ENCODE results near the gene ZW10.

GRCh38 chr11:113724778-113725177, 48.7 kb downstream of the ZW10 start:
- TF ChIP-seq, protein P1, sequence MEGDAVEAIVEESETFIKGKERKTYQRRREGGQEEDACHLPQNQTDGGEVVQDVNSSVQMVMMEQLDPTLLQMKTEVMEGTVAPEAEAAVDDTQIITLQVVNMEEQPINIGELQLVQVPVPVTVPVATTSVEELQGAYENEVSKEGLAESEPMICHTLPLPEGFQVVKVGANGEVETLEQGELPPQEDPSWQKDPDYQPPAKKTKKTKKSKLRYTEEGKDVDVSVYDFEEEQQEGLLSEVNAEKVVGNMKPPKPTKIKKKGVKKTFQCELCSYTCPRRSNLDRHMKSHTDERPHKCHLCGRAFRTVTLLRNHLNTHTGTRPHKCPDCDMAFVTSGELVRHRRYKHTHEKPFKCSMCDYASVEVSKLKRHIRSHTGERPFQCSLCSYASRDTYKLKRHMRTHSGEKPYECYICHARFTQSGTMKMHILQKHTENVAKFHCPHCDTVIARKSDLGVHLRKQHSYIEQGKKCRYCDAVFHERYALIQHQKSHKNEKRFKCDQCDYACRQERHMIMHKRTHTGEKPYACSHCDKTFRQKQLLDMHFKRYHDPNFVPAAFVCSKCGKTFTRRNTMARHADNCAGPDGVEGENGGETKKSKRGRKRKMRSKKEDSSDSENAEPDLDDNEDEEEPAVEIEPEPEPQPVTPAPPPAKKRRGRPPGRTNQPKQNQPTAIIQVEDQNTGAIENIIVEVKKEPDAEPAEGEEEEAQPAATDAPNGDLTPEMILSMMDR (conservative IDR thresholded peaks at IDR 0.05) = no peak
- TF ChIP-seq EZH2 (IDR thresholded peaks at IDR 0.05; ENCODE audit: low read depth) = no peak

All from PC-9 (cell line).